H1 (cell line): ENCODE data around the gene THYN1. TPM values are rescaled to one million over a fixed set of nuclear protein-coding genes. Genes with fewer than 3 reads are reported as not detected.

Experiments used
- BRCA1 ChIP-seq: IDR thresholded peaks from 2 replicates; pipeline ENCODE4 v1.6.1; 2012; ENCODE audit warnings: low read depth, low read length, improper control_type of control experiment
- EZH2 ChIP-seq: fragments of 200-600 bp; sonication (generic); IDR thresholded peaks from 2 replicates; pipeline ENCODE4 v1.7.1; 2012; ENCODE audit warnings: low read depth, mild to moderate bottlenecking, moderate library complexity, low read length, inconsistent platforms; ENCODE audit not compliant: severe bottlenecking
- PHF8 ChIP-seq: fragments of 200-600 bp; sonication (generic); conservative IDR thresholded peaks from 2 replicates; pipeline ENCODE4 v1.7.1; 2012; ENCODE audit warnings: low read depth, mild to moderate bottlenecking, inconsistent platforms, low read length, moderate library complexity
- polyA plus RNA-seq, 7 experiments: library from polyadenylated mRNA; depleted of rRNA in 3 of 7; stranded (reverse) in 5 of 7; unstranded in 2 of 7; fragments of >200 nt in 5 of 7; fragments of 200-250 nt in 2 of 7; gene quantifications; 1 replicate in 5 of 7; 2 replicates in 1 of 7; 4 replicates in 1 of 7; pipeline versions ENCODE4 v1.2.1 to v1.2.3, GENCODE V29; 2011 to 2013; ENCODE audit warnings: missing spikeins in 2 of 7, mixed read lengths in 2 of 7
- total RNA-seq: library from RNA; stranded (reverse); fragmentation: NEBNext Ultra II Directional; extraction: Animal tissue kit (Norgen Biotek cat#: 25700); gene quantifications from 2 replicates; pipeline ENCODE4 v1.2.1, GENCODE V29; 2021

THYN1 gene
- total and polyA plus RNA-seq, 2 of the 8 experiments (the other 6 are each of a cell fraction or from before 2014, with no cell fraction given), result 77.3 to 95.1 TPM

DNA sequence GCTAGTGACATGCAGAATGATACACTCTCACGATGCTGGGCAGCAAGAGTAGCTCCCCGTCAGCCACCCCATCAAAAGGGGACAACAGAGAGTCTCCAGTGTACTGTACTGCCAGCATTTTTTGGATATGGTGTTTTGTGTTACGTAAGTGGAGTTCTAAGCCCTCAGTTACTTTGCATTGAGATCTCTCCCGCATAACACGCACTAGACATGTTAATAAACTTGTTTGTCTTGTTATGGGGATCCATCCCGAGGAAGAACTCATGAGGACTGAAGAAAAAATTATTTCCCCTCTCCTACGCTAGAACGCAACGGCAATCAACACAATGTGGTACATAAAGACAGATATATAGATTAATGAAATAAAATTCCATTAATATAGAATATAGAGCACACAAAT lies 53.6 kb downstream of the THYN1 start (continued):
- no peak for TF ChIP-seq PHF8
- no peak for TF ChIP-seq BRCA1
- no peak for TF ChIP-seq EZH2

Other genes with a start within 250 kb of the THYN1 start
- 40.3 and 42.8 TPM in 2 replicates for gene JAM3, start 184.3 kb downstream of the THYN1 start, total RNA-seq
- gene JAM3, start 184.3 kb downstream of the THYN1 start, polyA plus RNA-seq (2011; rRNA removed), result 17.8 and 19.6 TPM in 2 replicates
- gene NCAPD3, start 29.4 kb downstream of the THYN1 start, total RNA-seq, result 50.3 and 55.2 TPM in 2 replicates
- gene NCAPD3, start 29.4 kb downstream of the THYN1 start, polyA plus RNA-seq (2011; rRNA removed), result 26.5 and 27.1 TPM in 2 replicates
- gene VPS26B, start 28.7 kb downstream of the THYN1 start, total RNA-seq, result 26.8 and 27.0 TPM in 2 replicates
- 18.3 and 19.6 TPM in 2 replicates for gene VPS26B, start 28.7 kb downstream of the THYN1 start, polyA plus RNA-seq (2011; rRNA removed)
- gene ACAD8, start 216 bp upstream of the THYN1 start, total RNA-seq, result 48.2 and 52.7 TPM in 2 replicates
- gene ACAD8, start 216 bp upstream of the THYN1 start, polyA plus RNA-seq (2011; rRNA removed), result 40.9 and 45.8 TPM in 2 replicates
- 32.6 and 33.2 TPM in 2 replicates for gene GLB1L3, start 23.0 kb upstream of the THYN1 start, total RNA-seq
- 14.9 and 19.7 TPM in 2 replicates for gene GLB1L3, start 23.0 kb upstream of the THYN1 start, polyA plus RNA-seq (2011; rRNA removed)
- gene GLB1L2, start 78.6 kb upstream of the THYN1 start, total RNA-seq, result 7.9 and 8.0 TPM in 2 replicates
- 4.4 and 5.7 TPM in 2 replicates for gene GLB1L2, start 78.6 kb upstream of the THYN1 start, polyA plus RNA-seq (2011; rRNA removed)
- gene B3GAT1, start 158.9 kb upstream of the THYN1 start, total RNA-seq, result 32.4 and 35.0 TPM in 2 replicates
- gene B3GAT1, start 158.9 kb upstream of the THYN1 start, polyA plus RNA-seq (2011; rRNA removed), result 19.7 and 27.0 TPM in 2 replicates